HEK293T (cell line): ENCODE measurements around the gene TMEM39B.
A peak's percentile ranks its signal among the peaks of the same experiment; 100 is the strongest.
"Not testable (repeated sequence)": the region's sequence is repeated elsewhere in the genome, so short reads cannot be mapped to it uniquely, and the experiment has no call there.

ENCODE experiments used
- CTCF ChIA-PET: fragments of 350-600 bp; formaldehyde crosslinking; extraction: SDS; loops from one replicate; lab custom pipeline; 2021; ENCODE audit warnings: antibody characterized with exemption, inconsistent platforms; lab: Yijun Ruan, JAX
- POLR2A ChIA-PET: fragments of 350-600 bp; formaldehyde crosslinking; extraction: SDS; loops from one replicate; lab custom pipeline; 2020; ENCODE audit warnings: antibody characterized with exemption, inconsistent platforms; lab: Yijun Ruan, JAX
- DNase-seq: peaks from one replicate; pipeline ENCODE4 v3.0.0; 2012; ENCODE audit warnings: mixed read lengths; ENCODE audit errors: extremely low spot score
- ARNT ChIP-seq: fragments of 450-650 bp; IDR thresholded peaks from 2 replicates; pipeline ENCODE4 v1.6.1; 2017; ENCODE audit warnings: mild to moderate bottlenecking
- BHLHE40 ChIP-seq: fragments of 450-650 bp; IDR thresholded peaks from 2 replicates; pipeline ENCODE4 v1.6.1; 2016; ENCODE audit warnings: mild to moderate bottlenecking, moderate library complexity, borderline replicate concordance
- CTBP1 ChIP-seq: fragments of 450-650 bp; IDR thresholded peaks from 2 replicates; pipeline ENCODE4 v1.6.1; 2016; ENCODE audit warnings: borderline replicate concordance
- ELF4 ChIP-seq: fragments of 450-650 bp; IDR thresholded peaks from 2 replicates; pipeline ENCODE4 v1.6.1; 2017; ENCODE audit warnings: antibody characterized with exemption
- FOXA1 ChIP-seq: fragments of 450-650 bp; IDR thresholded peaks from 2 replicates; pipeline ENCODE4 v1.6.1; 2016; ENCODE audit warnings: mild to moderate bottlenecking
- FOXK2 ChIP-seq: fragments of 450-650 bp; IDR thresholded peaks from 2 replicates; pipeline ENCODE4 v1.6.1; 2016; ENCODE audit warnings: mild to moderate bottlenecking
- FOXM1 ChIP-seq: fragments of 450-650 bp; IDR thresholded peaks from 2 replicates; pipeline ENCODE4 v1.6.1; 2017; ENCODE audit warnings: mild to moderate bottlenecking, borderline replicate concordance
- HDGF ChIP-seq: fragments of 450-650 bp; IDR thresholded peaks from 2 replicates; pipeline ENCODE4 v1.6.1; 2017; ENCODE audit warnings: antibody characterized with exemption, borderline replicate concordance
- L3MBTL2 ChIP-seq: fragments of 450-650 bp; conservative IDR thresholded peaks from 2 replicates; pipeline ENCODE4 v1.6.1; 2016; ENCODE audit warnings: mild to moderate bottlenecking
- LEF1 ChIP-seq: fragments of 450-650 bp; IDR thresholded peaks from 2 replicates; pipeline ENCODE4 v1.6.1; 2017; ENCODE audit warnings: mild to moderate bottlenecking, borderline replicate concordance
- NFRKB ChIP-seq: fragments of 450-650 bp; IDR thresholded peaks from 2 replicates; pipeline ENCODE4 v1.6.1; 2016; ENCODE audit warnings: mild to moderate bottlenecking, moderate library complexity
- PKNOX1 ChIP-seq: fragments of 450-650 bp; IDR thresholded peaks from 2 replicates; pipeline ENCODE4 v1.6.1; 2016
- SP1 ChIP-seq: fragments of 450-650 bp; IDR thresholded peaks from 2 replicates; pipeline ENCODE4 v1.6.1; 2017
- SUZ12 ChIP-seq: fragments of 450-650 bp; IDR thresholded peaks from 2 replicates; pipeline ENCODE4 v1.6.1; 2016; ENCODE audit warnings: mild to moderate bottlenecking
- TARDBP ChIP-seq: fragments of 450-650 bp; IDR thresholded peaks from 2 replicates; pipeline ENCODE4 v1.6.1; 2016
- ZNF384 ChIP-seq: fragments of 450-650 bp; IDR thresholded peaks from 2 replicates; pipeline ENCODE4 v1.6.1; 2016

TMEM39B gene

DNA sequence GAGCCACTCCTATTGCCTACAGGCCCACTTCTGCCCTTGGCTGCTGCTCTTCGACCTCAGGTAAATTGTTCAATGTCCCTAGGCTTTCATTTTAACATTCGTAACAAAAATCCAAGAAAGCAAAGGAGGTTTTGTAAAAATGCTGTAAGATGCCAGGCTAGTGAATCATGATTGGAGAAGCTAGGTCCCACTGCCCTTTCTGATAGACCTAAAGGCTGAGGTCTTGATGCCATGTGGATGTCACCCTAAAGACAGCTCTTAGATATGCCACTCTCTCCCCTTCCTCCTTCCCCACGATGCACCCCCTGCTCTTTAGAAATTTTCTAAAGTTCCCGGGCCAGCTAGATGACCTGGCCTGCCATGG, 9.9 kb upstream of the TMEM39B start:
- TF ChIP-seq LEF1 = no peak
- no peak for TF ChIP-seq PKNOX1
- no peak for TF ChIP-seq CTBP1
- TF ChIP-seq ZNF384 = no peak
- no peak for TF ChIP-seq TARDBP
- TF ChIP-seq BHLHE40 = no peak
- no peak for TF ChIP-seq ELF4
- TF ChIP-seq NFRKB = no peak
- TF ChIP-seq FOXM1 = no peak
- no peak for TF ChIP-seq L3MBTL2
- TF ChIP-seq FOXA1 = no peak
- TF ChIP-seq SUZ12 = no peak
- TF ChIP-seq FOXK2 = no peak
- ChIA-PET POLR2A (interaction anchor here (1.0 to 4.8 kb wide), 4 partner anchors 10 to 274 kb away, joined by 3 to 28 read pairs (median 4); partner anchors contain the start of genes KHDRBS1 and TMEM39B), CTCF (interaction anchor here (0.6 to 1.7 kb wide), 17 partner anchors 9 to 300 kb away, joined by 3 to 10 read pairs (median 5); partner anchors contain the start of gene TMEM39B)
- DNase-seq = no peak

GRCh38 chr1:32063261-32063681, 9.5 kb upstream of the TMEM39B start:
- peak; percentile 76 for DNase-seq
- TF ChIP-seq TARDBP (no peak), HDGF (no peak), FOXM1 (no peak), FOXK2 (no peak), ELF4 (no peak), ARNT (no peak)
- POLR2A ChIA-PET = interaction anchor here (0.6 to 4.8 kb wide), 4 partner anchors 10 to 130 kb away, joined by 3 to 28 read pairs (median 4); partner anchors contain the start of genes KHDRBS1 and TMEM39B
- CTCF ChIA-PET = interaction anchor here (0.6 to 1.7 kb wide), 16 partner anchors 9 to 300 kb away, joined by 3 to 10 read pairs (median 5); partner anchors contain the start of gene TMEM39B

GRCh38 chr1:32065613-32066488, 6.9 kb upstream of the TMEM39B start:
- TF ChIP-seq ZNF384 = peak; percentile 76
- ChIA-PET POLR2A (interaction anchor here (0.9 kb wide), 1 partner anchor 303 kb away, joined by 3 read pairs; no protein-coding TSS in a partner anchor), CTCF (interaction anchor here (0.7 kb wide), 1 partner anchor 251 kb away, joined by 4 read pairs; no protein-coding TSS in a partner anchor)
- DNase-seq = not testable (repeated sequence)

GRCh38 chr1:32066489-32066873, 6.3 kb upstream of the TMEM39B start:
- TF ChIP-seq FOXA1 (no peak), FOXM1 (no peak), BHLHE40 (no peak), ELF4 (no peak; the same call in 1 of the 2 replicates), TARDBP (no peak), SP1 (no peak), CTBP1 (no peak), PKNOX1 (no peak), ARNT (no peak), ZNF384 (no peak), NFRKB (no peak), LEF1 (no peak), FOXK2 (no peak)
- ChIA-PET CTCF (interaction anchor here (0.7 kb wide), 1 partner anchor 252 kb away, joined by 4 read pairs; no protein-coding TSS in a partner anchor), POLR2A (interaction anchor here (0.9 kb wide), 1 partner anchor 304 kb away, joined by 3 read pairs; no protein-coding TSS in a partner anchor)
- DNase-seq = no peak

DNA sequence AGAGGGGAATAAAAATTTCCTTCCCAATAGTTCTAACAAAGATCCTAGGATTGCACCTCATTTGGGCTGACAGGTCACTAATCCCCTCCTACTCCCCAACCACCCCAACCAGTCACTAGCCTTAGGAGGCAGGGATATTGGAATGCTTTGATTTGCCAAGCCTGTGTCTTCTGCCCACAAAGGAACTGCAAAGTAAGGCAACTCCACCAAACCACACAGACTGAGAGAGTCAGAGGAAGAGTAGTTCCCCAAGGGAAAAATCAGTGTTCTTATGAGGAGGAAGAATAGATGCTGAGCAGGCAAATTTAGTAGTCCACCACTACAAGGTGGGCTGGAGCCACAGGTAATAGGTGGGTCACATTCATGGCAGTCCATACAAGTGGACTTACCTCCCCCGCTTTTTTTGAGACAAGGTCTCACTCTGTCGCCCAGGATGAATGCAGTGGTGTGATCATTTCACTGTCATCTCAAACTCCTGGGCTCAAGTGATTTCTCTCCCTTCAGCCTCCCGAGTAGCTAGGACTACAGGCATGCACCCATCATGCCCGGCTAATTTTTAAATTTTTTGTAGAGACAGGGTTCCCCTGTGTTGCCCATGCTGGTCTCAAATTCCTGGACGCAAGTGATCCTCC, 3.7 kb upstream of the TMEM39B start:
- POLR2A ChIA-PET = no interaction called here
- no peak for DNase-seq
- CTCF ChIA-PET = no interaction called here
- TF ChIP-seq FOXA1 (no peak), FOXK2 (no peak), ELF4 (no peak), ARNT (no peak), ZNF384 (no peak)

GRCh38 chr1:32071758-32072621, 749 bp upstream of the TMEM39B start:
- no peak for DNase-seq
- TF ChIP-seq HDGF (peak; percentile 25), L3MBTL2 (peak; percentile 48), NFRKB (no peak)
- ChIA-PET POLR2A (interaction anchor here (0.6 to 2.9 kb wide), 24 partner anchors 11 to 188 kb away, joined by 3 to 28 read pairs (median 4); partner anchors contain the start of genes CCDC28B, KHDRBS1, KPNA6 and TXLNA), CTCF (interaction anchor here (0.5 to 1.1 kb wide), 2 partner anchors 9 to 17 kb away, joined by 4 to 6 read pairs; no protein-coding TSS in a partner anchor)
